ENCODE results near the gene INMT.

The INMT gene

DNA sequence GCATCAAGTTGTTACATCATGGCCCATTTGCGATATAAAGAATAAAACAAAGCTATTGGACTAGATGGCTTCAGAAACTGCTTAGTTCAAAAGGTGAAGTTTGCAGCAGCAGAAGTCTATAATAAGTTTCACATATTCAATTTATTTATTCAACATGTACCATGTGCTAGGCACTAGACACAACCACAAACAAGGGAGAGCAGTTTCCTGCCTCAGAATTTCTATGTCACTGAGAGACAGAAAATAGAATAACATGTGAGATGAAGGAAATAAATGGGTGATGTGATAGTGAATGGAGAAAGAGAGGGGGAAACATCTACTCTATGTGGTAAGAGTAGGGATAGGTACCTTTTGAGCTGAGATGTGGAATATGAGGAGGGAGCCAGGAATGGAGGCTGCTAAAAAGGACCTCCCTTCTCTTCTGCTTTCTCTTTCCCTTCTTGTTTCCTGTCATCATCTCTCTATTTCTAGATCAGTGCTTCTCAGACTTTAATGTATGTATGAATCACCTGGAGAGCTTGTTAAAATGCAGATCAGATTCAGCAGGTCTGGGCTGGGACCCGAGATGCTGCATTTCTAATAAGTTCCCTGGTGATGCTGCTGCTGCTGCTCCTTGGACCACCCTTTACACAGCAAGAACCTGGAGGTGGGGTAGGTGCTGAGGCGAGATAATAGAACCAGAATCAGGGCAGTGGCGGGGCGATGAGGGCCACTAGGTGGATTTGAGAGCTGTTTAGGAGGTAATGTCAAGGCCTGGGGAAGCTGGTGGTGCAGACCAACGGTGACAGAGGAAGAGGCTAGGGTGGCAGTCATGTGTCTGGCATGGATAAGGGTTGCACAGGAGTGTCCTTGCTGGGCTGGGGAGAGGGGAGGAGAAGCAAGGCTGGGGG, 13.7 kb upstream of the INMT start:
- Histone ChIP-seq H3K4me1 (ENCODE audit: control insufficient read depth, insufficient read depth, low read length) (no peaks in the 10 kb centered on the region), H3K27me3 (replicated peaks; ENCODE audit: control insufficient read depth, insufficient read depth, low read length) (peaks cover 44% of the 10 kb centered on the region), H3K9ac (ENCODE audit: low read length) (no peak overlapping the region), H3K4me3 (ENCODE audit: low read length) (no peak overlapping the region), H3K36me3 (ENCODE audit: control insufficient read depth, insufficient read depth, low read length, severe bottlenecking) (no peaks in the 10 kb centered on the region), H3K9me3 (ENCODE audit: control insufficient read depth, low read length) (no peaks in the 10 kb centered on the region)
- DNase-seq (ENCODE audit: low read depth): no peak

DNA sequence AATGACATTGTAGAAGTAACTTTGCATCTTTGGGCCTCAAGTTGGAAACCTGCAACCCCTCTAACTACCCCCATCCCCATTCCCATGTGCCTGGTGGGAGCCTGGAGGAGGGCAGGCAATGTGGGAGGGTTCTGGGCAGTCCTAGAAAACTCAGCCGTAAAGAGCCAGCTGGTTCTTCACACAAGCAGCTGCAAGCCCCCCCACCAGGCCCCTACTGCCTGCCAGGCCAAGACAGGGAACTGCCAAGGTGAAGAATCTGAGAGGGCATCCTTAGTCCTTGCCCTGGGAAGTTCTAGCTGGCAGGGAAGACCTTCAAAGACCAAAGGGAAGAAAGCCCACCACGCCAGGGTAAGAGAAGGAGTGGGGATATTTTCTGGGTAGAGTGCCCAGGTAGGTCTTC, 12.2 kb upstream of the INMT start:
- no peak overlapping the region for H3K4me3 ChIP-seq (ENCODE audit: low read length)
- peaks cover 31% of the 10 kb centered on the region for H3K27me3 ChIP-seq (replicated peaks; ENCODE audit: control insufficient read depth, insufficient read depth, low read length)
- H3K9ac ChIP-seq (ENCODE audit: low read length): no peak overlapping the region
- H3K4me1 ChIP-seq (ENCODE audit: control insufficient read depth, insufficient read depth, low read length): no peaks in the 10 kb centered on the region
- H3K36me3 ChIP-seq (ENCODE audit: control insufficient read depth, insufficient read depth, low read length, severe bottlenecking): no peaks in the 10 kb centered on the region
- H3K9me3 ChIP-seq (ENCODE audit: control insufficient read depth, low read length): no peaks in the 10 kb centered on the region
- no peak for DNase-seq (ENCODE audit: low read depth)

DNA sequence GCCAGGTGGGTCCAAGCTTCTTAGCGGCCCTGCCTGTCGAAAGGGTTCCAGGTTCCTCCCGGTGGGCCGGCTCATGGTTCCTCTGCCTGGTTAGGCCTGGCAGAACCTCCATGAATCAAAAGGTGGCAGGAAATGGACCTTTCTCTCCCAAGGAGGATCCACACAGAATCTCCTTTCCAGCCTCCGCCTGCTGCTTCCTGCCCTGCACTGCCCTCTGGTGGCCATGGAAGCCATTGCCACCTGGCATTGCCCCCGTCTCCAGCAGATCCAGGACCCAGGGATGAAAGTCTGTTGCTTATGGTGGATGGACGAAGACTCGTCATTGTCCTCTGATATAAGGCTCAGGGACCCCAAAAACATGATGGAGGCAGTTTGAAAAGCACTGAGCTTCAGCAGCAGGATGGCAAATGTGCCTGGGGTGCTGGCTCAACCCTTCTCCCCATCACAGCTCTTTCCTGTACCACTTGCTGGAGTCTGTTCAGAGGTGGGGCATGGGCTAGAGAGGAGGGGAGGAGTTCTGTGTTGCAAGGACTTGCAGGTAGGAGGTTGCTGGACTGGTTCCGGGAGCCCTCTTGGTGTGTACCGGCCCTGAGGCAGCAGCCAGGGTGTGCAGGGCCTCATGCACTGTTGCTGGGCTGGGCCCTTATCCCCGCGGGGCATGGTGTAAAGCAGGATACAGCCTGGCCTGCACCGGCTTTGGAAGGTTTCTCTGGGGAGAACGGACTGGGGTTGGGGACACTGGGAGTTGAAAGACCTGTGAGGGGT, 11.3 kb upstream of the INMT start:
- peaks cover 7% of the 10 kb centered on the region for H3K4me1 ChIP-seq (ENCODE audit: control insufficient read depth, insufficient read depth, low read length)
- peaks cover 26% of the 10 kb centered on the region for H3K27me3 ChIP-seq (replicated peaks; ENCODE audit: control insufficient read depth, insufficient read depth, low read length)
- H3K36me3 ChIP-seq (ENCODE audit: control insufficient read depth, insufficient read depth, low read length, severe bottlenecking): no peaks in the 10 kb centered on the region
- DNase-seq (ENCODE audit: low read depth): peak; percentile 88
- H3K9ac ChIP-seq (ENCODE audit: low read length): no peak overlapping the region
- no peaks in the 10 kb centered on the region for H3K9me3 ChIP-seq (ENCODE audit: control insufficient read depth, low read length)
- no peak overlapping the region for H3K4me3 ChIP-seq (ENCODE audit: low read length)

DNA sequence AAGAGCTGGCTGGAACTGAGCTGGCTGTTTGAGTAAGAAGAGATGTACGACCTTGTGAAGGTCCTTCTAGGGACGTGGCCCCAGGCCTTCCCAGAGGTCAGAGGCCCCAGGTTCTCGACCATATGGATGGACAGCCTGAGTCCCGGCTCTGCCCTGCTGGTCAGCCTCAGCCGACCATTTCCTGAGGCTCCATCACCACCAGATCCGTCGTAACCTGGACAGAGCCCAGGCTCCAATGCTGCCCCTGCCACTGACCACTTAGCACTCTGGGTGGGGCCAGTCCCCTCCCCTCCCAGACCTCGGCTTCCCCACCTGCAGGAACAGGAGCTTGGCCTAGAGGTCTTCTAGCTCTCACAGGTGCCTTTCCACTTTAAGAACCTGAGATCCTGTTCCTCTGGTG, 10.6 kb upstream of the INMT start:
- DNase-seq (ENCODE audit: low read depth): no peak
- H3K9ac ChIP-seq (ENCODE audit: low read length): no peak overlapping the region
- H3K9me3 ChIP-seq (ENCODE audit: control insufficient read depth, low read length): no peaks in the 10 kb centered on the region
- no peak overlapping the region for H3K4me3 ChIP-seq (ENCODE audit: low read length)
- H3K27me3 ChIP-seq (replicated peaks; ENCODE audit: control insufficient read depth, insufficient read depth, low read length): peaks cover 20% of the 10 kb centered on the region
- no peaks in the 10 kb centered on the region for H3K36me3 ChIP-seq (ENCODE audit: control insufficient read depth, insufficient read depth, low read length, severe bottlenecking)
- peaks cover 8% of the 10 kb centered on the region for H3K4me1 ChIP-seq (ENCODE audit: control insufficient read depth, insufficient read depth, low read length)

DNA sequence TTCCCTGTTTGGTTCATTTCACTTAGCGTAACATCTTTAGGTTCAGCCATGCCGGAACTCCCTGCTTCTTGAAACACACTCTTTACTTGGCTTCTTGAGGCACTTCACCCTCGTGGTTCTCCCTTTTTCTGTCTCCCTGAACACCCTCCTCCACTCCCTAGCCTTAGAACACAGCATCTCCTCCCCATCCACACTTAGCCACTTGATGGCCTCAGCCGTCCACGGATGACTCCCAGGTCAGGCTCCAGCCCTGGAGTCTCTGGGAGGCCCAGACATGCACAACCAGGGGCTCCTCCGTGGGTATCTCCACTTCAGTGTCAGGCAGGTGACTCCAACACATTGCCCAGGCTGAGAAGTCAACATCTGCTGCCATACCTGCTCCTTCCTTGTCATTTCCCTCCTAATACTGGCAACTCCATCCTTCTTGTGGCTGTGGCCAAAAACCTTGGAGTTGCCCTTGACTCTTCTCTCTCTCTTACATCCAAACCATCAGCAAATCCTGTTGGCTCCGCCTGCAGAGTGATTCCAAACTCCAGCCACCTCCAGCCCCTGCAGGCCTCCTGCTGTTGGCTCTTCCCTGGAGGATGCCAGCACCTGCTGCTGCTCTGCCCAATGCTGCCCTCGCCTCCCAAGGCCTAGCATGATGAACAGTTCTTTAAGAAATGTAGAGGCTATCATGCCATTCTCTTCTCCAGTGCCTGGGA, 8.4 kb upstream of the INMT start:
- Histone ChIP-seq H3K4me1 (ENCODE audit: control insufficient read depth, insufficient read depth, low read length) (peaks cover 8% of the 10 kb centered on the region), H3K9me3 (ENCODE audit: control insufficient read depth, low read length) (no peaks in the 10 kb centered on the region)
- DNase-seq (ENCODE audit: low read depth): peak; percentile 55

DNA sequence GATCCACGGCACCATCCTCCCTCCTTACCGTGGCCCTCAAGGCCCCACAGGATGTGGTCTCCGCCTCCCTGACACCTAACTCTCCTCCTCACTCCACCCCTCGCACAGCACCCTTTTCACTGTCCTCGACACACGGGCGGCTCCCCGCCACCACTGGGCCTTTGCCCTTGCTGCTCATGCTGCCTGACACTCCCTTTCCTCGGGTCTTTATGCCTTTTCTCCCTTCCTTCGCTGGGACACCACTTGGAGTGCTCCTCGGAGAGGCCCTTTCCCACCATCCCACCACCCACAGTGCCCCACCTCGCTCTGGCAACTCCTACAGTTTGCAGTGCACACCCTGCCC, 7.9 kb upstream of the INMT start:
- Histone ChIP-seq H3K36me3 (ENCODE audit: control insufficient read depth, insufficient read depth, low read length, severe bottlenecking) (no peaks in the 10 kb centered on the region), H3K27me3 (replicated peaks; ENCODE audit: control insufficient read depth, insufficient read depth, low read length) (peaks cover 9% of the 10 kb centered on the region), H3K9me3 (ENCODE audit: control insufficient read depth, low read length) (no peaks in the 10 kb centered on the region), H3K4me1 (ENCODE audit: control insufficient read depth, insufficient read depth, low read length) (peaks cover 8% of the 10 kb centered on the region), H3K4me3 (ENCODE audit: low read length) (no peak overlapping the region), H3K9ac (ENCODE audit: low read length) (no peak overlapping the region)
- DNase-seq (ENCODE audit: low read depth): no peak

More for the DNA sequence above, 8.4 kb upstream of the INMT start:
- H3K36me3 ChIP-seq (ENCODE audit: control insufficient read depth, insufficient read depth, low read length, severe bottlenecking): no peaks in the 10 kb centered on the region
- H3K27me3 ChIP-seq (replicated peaks; ENCODE audit: control insufficient read depth, insufficient read depth, low read length): peaks cover 14% of the 10 kb centered on the region
- no peak overlapping the region for H3K9ac ChIP-seq (ENCODE audit: low read length)
- no peak overlapping the region for H3K4me3 ChIP-seq (ENCODE audit: low read length)

DNA sequence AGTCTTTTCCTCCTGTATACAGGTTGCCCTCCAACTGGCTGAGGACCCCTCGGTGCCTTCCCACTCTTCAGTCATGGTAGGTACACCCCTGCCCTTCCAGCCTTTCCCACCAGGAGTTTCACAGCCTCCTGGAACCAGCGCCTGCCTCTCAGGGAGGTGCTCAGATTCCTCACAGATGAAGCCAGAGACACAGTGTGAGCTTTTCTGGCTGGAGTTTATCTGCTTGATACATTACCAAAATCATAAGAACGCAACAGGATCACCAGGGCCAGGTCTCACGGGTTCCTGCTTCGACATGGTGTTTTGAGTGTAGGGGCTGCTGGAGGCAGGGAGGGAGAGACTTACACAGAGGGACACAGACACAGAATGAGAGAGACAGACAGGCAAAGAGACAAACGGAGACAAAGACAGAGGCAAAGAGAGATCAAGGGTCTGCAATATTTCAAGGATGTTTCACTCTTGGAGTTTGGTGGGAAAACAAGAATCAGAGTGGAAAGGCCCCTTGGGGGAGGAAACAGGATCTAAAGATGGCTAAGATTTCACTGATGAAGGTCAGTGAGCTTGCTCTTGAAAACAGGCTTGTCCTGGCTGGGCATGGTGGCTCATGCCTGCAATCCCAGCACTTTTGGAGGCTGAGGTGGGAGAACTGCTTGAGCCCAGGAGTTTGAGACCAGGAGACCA, 6.5 kb upstream of the INMT start:
- H3K9me3 ChIP-seq (ENCODE audit: control insufficient read depth, low read length): no peaks in the 10 kb centered on the region
- peaks cover 9% of the 10 kb centered on the region for H3K27me3 ChIP-seq (replicated peaks; ENCODE audit: control insufficient read depth, insufficient read depth, low read length)
- peaks cover 12% of the 10 kb centered on the region for H3K4me1 ChIP-seq (ENCODE audit: control insufficient read depth, insufficient read depth, low read length)
- DNase-seq (ENCODE audit: low read depth): no peak
- peak overlapping the region; percentile 19 for H3K9ac ChIP-seq (ENCODE audit: low read length)
- H3K4me3 ChIP-seq (ENCODE audit: low read length): no peak overlapping the region
- no peaks in the 10 kb centered on the region for H3K36me3 ChIP-seq (ENCODE audit: control insufficient read depth, insufficient read depth, low read length, severe bottlenecking)

DNA sequence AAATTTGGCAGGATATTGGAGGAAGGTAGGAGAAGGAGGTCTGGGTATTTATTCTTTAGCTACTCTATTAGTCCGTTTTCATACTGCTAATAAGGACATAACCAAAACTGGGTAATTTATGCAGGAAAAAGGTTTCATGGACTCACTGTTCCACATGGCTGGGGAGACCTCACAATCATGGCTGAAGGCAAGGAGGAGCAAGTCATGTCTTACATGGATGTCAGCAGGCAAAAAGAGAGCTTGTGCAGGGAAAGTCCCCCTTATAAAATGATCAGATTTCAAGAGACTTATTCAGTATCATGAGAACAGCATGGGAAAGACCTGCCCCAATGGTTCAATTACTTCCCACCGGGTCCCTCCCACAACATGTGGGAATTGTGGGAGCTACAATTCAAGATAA, 1.9 kb upstream of the INMT start:
- Histone ChIP-seq H3K4me1 (ENCODE audit: control insufficient read depth, insufficient read depth, low read length) (peaks cover 46% of the 10 kb centered on the region), H3K9me3 (ENCODE audit: control insufficient read depth, low read length) (no peaks in the 10 kb centered on the region), H3K27me3 (replicated peaks; ENCODE audit: control insufficient read depth, insufficient read depth, low read length) (no peaks in the 10 kb centered on the region), H3K9ac (ENCODE audit: low read length) (peak overlapping the region; percentile 5), H3K36me3 (ENCODE audit: control insufficient read depth, insufficient read depth, low read length, severe bottlenecking) (no peaks in the 10 kb centered on the region), H3K4me3 (ENCODE audit: low read length) (no peak overlapping the region)
- no peak for DNase-seq (ENCODE audit: low read depth)

DNA sequence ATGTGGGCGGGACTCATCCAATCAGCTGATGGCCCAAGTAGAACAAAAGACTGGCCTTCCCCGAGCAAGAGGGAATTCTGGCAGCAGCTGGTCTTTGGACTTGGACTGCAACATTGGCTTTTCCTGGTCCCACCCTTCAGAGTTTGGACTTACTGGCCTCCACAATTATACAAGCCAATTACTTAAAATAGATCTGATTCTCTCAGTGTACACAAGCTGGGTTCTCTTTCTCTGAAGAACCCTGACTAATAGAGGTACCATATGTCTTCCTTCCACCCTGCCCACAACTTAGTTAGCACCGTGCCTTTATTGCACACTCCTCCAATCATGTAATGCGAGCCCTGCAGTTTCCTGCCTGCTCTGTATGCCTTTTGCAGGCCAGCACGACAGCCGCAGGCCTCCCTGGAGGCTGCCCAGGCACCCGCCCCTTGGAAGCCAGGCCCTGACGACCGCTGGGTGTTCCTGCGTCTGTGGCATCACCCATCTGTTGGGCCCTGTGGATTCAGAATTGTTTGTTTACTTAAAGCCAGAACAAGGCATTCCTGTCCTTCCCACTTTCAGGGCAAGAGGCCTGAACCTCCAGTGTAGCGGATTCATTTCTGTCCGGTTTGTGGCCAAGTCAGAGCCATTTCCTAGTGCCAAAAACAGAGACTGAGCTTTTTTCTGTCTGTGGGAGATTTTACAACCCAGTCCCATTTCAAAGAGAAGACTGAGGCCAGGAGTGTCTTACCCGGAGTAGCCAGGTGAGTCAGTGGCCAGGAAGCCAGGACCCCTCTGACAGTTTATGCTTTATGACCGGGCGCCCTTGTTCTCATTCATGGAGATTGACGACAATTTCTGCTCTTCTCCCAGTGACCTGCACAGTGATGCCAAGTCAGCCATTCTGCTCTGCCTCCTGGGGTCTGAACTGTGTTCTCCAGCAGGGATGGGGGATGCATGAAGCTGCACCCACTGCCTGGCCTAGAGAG, 968 bp upstream of the INMT start:
- Histone ChIP-seq H3K4me3 (ENCODE audit: low read length) (peak overlapping the region; percentile 70), H3K27me3 (replicated peaks; ENCODE audit: control insufficient read depth, insufficient read depth, low read length) (no peaks in the 10 kb centered on the region), H3K9ac (ENCODE audit: low read length) (peak overlapping the region; percentile 78), H3K36me3 (ENCODE audit: control insufficient read depth, insufficient read depth, low read length, severe bottlenecking) (no peaks in the 10 kb centered on the region), H3K4me1 (ENCODE audit: control insufficient read depth, insufficient read depth, low read length) (peaks cover 44% of the 10 kb centered on the region), H3K9me3 (ENCODE audit: control insufficient read depth, low read length) (no peaks in the 10 kb centered on the region)
- DNase-seq (ENCODE audit: low read depth): peak; percentile 94

DNA sequence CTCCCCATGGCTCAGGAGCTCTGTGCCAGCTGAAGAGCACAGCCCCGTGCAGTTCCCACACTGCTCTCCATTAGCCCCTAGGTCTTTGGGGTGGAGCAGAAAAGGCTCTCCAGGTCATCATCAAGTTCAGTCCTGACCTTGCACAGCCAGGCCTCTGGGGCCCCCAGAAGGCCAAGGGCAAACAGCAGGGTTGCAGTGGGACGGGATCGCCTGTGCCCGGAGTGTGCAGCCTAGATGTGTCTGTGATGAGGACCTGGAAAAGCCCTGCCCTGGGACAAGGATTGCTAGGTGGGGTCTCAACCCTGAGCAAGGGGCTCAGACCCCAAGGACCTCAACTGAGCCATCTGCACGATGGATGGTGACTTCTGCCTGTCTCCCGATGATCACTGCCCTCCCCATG, 549 bp downstream of the INMT start:
- H3K9ac ChIP-seq (ENCODE audit: low read length): peak overlapping the region; percentile 78
- no peaks in the 10 kb centered on the region for H3K36me3 ChIP-seq (ENCODE audit: control insufficient read depth, insufficient read depth, low read length, severe bottlenecking)
- peak overlapping the region; percentile 70 for H3K4me3 ChIP-seq (ENCODE audit: low read length)
- no peaks in the 10 kb centered on the region for H3K27me3 ChIP-seq (replicated peaks; ENCODE audit: control insufficient read depth, insufficient read depth, low read length)
- no peak for DNase-seq (ENCODE audit: low read depth)
- peaks cover 49% of the 10 kb centered on the region for H3K4me1 ChIP-seq (ENCODE audit: control insufficient read depth, insufficient read depth, low read length)
- H3K9me3 ChIP-seq (ENCODE audit: control insufficient read depth, low read length): no peaks in the 10 kb centered on the region

All from adipocyte (in vitro differentiated cells).